ENCODE data around the gene MYH9.

DNA sequence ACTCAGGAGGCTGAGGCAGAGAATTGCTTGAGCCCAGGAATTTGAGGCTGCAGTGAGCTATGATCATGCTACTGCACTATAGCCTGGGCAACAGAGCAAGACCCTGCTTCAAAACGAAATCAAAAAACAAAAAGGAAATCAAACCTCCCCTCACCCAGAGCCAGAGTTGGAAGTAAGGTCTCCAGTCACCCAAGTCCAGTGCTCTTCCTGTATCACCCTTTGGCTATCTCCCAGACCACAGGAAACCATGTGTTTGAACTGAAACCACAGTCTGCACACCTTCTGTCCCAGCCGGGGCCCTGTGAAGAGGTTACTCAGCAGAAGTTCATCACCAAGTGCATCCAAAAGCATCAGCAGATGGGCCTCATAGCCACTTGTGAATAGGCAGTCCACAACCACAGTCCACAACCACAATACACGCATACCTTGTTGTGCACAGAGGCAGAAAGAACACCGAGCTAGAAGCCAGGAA lies 4.6 kb downstream of the MYH9 start:
- TF ChIP-seq CTCF (IDR thresholded peaks at IDR 0.05) (no peak), EZH2 (IDR thresholded peaks at IDR 0.05; ENCODE audit: borderline replicate concordance, insufficient read depth, low read depth, low read length, poor library complexity, severe bottlenecking) (no peak)
